Sigmoid colon (tissue), 4 donors: Measurements from ENCODE around the gene NUBP1.
"Not testable (repeated sequence)": the region's sequence is repeated elsewhere in the genome, so short reads cannot be mapped to it uniquely, and the experiment has no call there.

Experiments
- CTCF ChIP-seq, 4 experiments: fragments of 450-650 bp in 3 of 4; fragments of 200-600 bp in 1 of 4; IDR thresholded peaks; one replicate each; pipeline ENCODE4 v1.5.1; 2016 to 2019; ENCODE audit warnings: antibody characterized with exemption in 4 of 4, mild to moderate bottlenecking in 3 of 4, moderate library complexity in 2 of 4
- EP300 ChIP-seq, 4 donors: sonication (generic); formaldehyde crosslinking; IDR thresholded peaks; one replicate each; pipeline ENCODE4 v1.6.1; 2017; ENCODE audit warnings: antibody characterized with exemption in 4 of 4
- POLR2A ChIP-seq, 2 donors: fragments of 450-650 bp; IDR thresholded peaks; one replicate each; pipeline ENCODE4 v1.6.1; 2016; ENCODE audit warnings: antibody characterized with exemption in 2 of 2, mild to moderate bottlenecking in 2 of 2, moderate library complexity in 2 of 2
- POLR2AphosphoS5 ChIP-seq, 4 donors: sonication (generic); formaldehyde crosslinking; IDR thresholded peaks; one replicate each; pipeline ENCODE4 v1.6.1; 2017; ENCODE audit warnings: antibody characterized with exemption in 4 of 4

GRCh38 chr16:10776923-10777322, 33.3 kb downstream of the NUBP1 start:
- TF ChIP-seq POLR2A, CTCF, POLR2AphosphoS5, EP300 (IDR thresholded peaks at IDR 0.05): not testable (repeated sequence)
